MCF 10A (cell line): Measurements from ENCODE around the gene MPZL1. TPM values are rescaled to one million over a fixed set of nuclear protein-coding genes. Genes with fewer than 3 reads are reported as not detected.

Experiments used
- BruUV-seq: library from RNA; stranded (reverse); fragments of 400-500 nt; replicated peaks from 2 replicates; lab custom pipeline; 2021; lab: Mats Ljungman, UMichigan
- CTCF ChIA-PET: fragments of 300-600 bp; sonication (Branson Sonifier 250); formaldehyde crosslinking; extraction: SDS; loops from one replicate; lab custom pipeline; 2021; ENCODE audit warnings: antibody characterized with exemption, inconsistent platforms; lab: Yijun Ruan, JAX
- POLR2A ChIA-PET: fragments of 300-600, 350-650 bp; sonication (Branson Sonifier 250); formaldehyde crosslinking; extraction: SDS; loops from one replicate; lab custom pipeline; 2020; ENCODE audit warnings: antibody characterized with exemption, inconsistent platforms; lab: Yijun Ruan, JAX
- DNase-seq: peaks from one replicate; pipeline ENCODE4 v3.0.0-alpha.2; 2018; ENCODE audit not compliant: unreplicated experiment
- H3K27ac Mint-ChIP-seq: one replicate; pipeline ENCODE4 v1.8.0; 2022; ENCODE audit warnings: mild to moderate bottlenecking, low read depth, mixed read lengths; ENCODE audit not compliant: unreplicated experiment
- H3K27me3 Mint-ChIP-seq: one replicate; pipeline ENCODE4 v1.8.0; 2022; ENCODE audit warnings: mixed read lengths; ENCODE audit not compliant: insufficient read depth, unreplicated experiment
- H3K36me3 Mint-ChIP-seq: one replicate; pipeline ENCODE4 v1.8.0; 2022; ENCODE audit warnings: mild to moderate bottlenecking, moderate library complexity, mixed read lengths; ENCODE audit not compliant: insufficient read depth, unreplicated experiment
- H3K4me1 Mint-ChIP-seq: one replicate; pipeline ENCODE4 v1.8.0; 2022; ENCODE audit warnings: mixed read lengths; ENCODE audit not compliant: insufficient read depth, unreplicated experiment
- H3K4me3 Mint-ChIP-seq: one replicate; pipeline ENCODE4 v1.8.0; 2022; ENCODE audit warnings: mild to moderate bottlenecking, moderate library complexity, mixed read lengths; ENCODE audit not compliant: unreplicated experiment
- H3K9me3 Mint-ChIP-seq: one replicate; pipeline ENCODE4 v1.8.0; 2022; ENCODE audit warnings: mixed read lengths; ENCODE audit not compliant: unreplicated experiment
- intact Hi-C: fragments of 100-400 bp; cut with micrococcal nuclease; formaldehyde crosslinking; loops from 2 replicates; pipeline ENCODE4 v1.14.1; 2022
- total RNA-seq: library from RNA; stranded (reverse); gene quantifications from 2 replicates; pipeline ENCODE4 v1.2.3, GENCODE V29; 2022
- TF ChIP-seq, protein P1 (sequence below): fragments of 200-600 bp; IDR thresholded peaks from one replicate; pipeline ENCODE4 v1.8.0; 2022; ENCODE audit warnings: antibody characterized with exemption, mild to moderate bottlenecking; ENCODE audit not compliant: unreplicated experiment

Gene MPZL1
- total RNA-seq, 1 experiment from 2014 or later = 169 TPM

DNA sequence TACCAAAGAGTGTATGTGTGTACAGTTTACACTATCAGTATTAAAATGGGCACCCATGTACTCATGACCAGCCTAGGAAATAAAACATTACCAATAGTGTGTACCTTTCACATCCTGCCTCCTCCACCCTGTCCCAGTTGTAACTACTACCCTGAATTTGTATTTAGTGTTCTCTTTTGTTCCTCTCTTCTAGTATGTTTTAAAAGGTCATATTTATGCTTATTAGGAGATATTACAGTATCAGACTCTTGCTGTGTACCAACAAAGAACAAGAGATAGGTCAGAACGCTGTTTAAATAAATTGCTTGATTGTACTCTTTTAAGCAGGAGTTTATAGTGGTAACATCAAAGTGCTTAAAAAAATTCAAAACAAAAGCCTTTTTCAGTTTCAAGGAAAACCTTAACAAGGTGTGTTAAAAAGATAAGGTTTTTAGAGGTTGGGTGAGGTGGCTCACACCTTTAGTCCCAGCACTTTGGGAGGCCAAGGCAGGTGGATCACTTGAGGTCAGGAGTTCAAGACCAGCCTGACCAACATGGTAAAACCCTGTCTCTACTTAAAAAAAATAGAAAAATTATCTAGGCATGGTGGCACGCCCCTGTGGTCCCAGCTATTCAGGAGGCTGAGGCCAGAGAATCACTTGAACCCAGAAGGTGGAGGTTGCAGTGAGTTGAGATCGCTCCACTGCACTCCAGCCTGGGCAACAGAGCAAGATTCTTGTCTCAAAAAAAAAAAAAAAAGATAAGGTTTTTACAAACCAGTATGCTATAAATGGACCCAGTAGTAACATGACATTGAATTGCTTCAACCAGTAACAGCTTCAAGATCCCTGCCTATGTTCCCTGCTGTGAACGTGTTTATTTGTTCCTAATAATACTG, 35.9 kb downstream of the MPZL1 start:
- Mint-ChIP-seq H3K4me3 (no peak overlapping the region), H3K27ac (no peak overlapping the region), H3K36me3 (peaks cover 9% of the 10 kb centered on the region), H3K4me1 (peaks cover 37% of the 10 kb centered on the region), H3K27me3 (no peaks in the 10 kb centered on the region), H3K9me3 (no peaks in the 10 kb centered on the region)
- POLR2A ChIA-PET = interaction anchor here (1.5 kb wide), 1 partner anchor 13 kb away, joined by 7 read pairs; no protein-coding TSS in a partner anchor
- no peak for DNase-seq
- intact Hi-C loops = no loop called here
- BruUV-seq = no TSS peak
- TF ChIP-seq, protein P1, sequence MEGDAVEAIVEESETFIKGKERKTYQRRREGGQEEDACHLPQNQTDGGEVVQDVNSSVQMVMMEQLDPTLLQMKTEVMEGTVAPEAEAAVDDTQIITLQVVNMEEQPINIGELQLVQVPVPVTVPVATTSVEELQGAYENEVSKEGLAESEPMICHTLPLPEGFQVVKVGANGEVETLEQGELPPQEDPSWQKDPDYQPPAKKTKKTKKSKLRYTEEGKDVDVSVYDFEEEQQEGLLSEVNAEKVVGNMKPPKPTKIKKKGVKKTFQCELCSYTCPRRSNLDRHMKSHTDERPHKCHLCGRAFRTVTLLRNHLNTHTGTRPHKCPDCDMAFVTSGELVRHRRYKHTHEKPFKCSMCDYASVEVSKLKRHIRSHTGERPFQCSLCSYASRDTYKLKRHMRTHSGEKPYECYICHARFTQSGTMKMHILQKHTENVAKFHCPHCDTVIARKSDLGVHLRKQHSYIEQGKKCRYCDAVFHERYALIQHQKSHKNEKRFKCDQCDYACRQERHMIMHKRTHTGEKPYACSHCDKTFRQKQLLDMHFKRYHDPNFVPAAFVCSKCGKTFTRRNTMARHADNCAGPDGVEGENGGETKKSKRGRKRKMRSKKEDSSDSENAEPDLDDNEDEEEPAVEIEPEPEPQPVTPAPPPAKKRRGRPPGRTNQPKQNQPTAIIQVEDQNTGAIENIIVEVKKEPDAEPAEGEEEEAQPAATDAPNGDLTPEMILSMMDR = no peak
- CTCF ChIA-PET = interaction anchor here (0.6 kb wide), 2 partner anchors 152 to 526 kb away, joined by 3 read pairs; no protein-coding TSS in a partner anchor

DNA sequence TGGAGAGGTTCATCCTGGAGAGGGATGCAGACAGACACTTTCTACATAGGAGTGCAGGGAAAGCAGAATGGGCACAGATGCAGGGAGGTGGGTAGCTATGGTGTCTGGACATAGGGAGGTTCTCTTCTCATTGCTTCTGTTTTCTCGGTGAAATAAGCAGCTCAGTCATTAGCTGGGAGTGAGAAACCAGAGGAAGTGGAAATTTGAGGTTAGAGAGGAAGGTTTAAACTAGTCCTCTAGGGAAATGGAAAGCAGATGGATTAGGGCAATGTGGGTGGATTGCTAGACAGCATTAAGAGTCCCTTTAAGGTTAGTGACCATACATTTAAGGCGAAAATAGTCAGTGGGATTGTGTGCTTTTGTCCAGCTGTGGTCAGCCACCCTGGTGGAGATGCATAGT, 39.6 kb downstream of the MPZL1 start:
- POLR2A ChIA-PET = interaction anchor here (0.9 to 3.4 kb wide), 5 partner anchors 8 to 37 kb away, joined by 3 to 21 read pairs (median 10); no protein-coding TSS in a partner anchor
- Mint-ChIP-seq H3K9me3 (no peaks in the 10 kb centered on the region), H3K27me3 (no peaks in the 10 kb centered on the region), H3K36me3 (peaks cover 9% of the 10 kb centered on the region), H3K4me1 (peaks cover 30% of the 10 kb centered on the region), H3K27ac (no peak overlapping the region), H3K4me3 (no peak overlapping the region)
- CTCF ChIA-PET = interaction anchor here (0.6 to 2.3 kb wide), 6 partner anchors 8 to 360 kb away, joined by 3 to 6 read pairs (median 4); no protein-coding TSS in a partner anchor
- no peak for DNase-seq
- TF ChIP-seq, protein P1 = no peak
- no TSS peak for BruUV-seq
- intact Hi-C loops = no loop called here

DNA sequence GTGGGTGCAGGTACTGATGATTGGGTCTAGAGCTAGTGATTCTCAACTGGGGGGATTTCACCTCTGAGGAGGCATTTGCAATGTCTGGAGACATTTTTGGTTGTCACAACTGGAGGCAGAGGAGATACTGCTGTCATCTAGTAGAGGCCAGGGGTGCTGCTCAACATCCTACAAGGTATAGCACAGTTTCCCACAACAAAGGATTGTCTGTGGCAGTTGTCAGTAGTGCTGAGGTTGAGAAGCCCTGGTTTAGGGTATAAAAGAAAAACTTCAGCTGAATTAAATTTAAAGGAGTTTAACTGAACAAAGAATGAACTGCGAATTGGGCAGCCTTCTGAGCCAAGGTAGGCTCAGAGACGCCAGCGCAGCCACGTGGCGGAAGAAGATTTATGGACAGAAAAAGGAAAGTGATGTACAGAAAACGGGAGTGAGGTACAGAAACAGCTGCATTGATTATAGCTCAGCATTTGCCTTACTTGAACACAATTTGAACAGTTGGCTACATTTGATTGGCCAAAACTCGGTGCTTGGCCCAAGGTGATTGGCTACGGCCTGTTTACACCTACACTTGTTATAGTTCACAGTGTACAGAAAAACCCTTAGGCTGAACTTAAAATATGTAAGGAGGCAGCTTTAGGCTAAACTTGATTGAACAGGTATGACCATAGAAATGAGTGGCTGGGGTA, 40.4 kb downstream of the MPZL1 start:
- intact Hi-C loops = no loop called here
- CTCF ChIA-PET = interaction anchor here (0.6 to 2.3 kb wide), 11 partner anchors 9 to 361 kb away, joined by 3 to 6 read pairs (median 3); no protein-coding TSS in a partner anchor
- no TSS peak for BruUV-seq
- Mint-ChIP-seq H3K4me3 (no peak overlapping the region), H3K27ac (no peak overlapping the region), H3K27me3 (no peaks in the 10 kb centered on the region), H3K36me3 (peaks cover 15% of the 10 kb centered on the region), H3K9me3 (no peaks in the 10 kb centered on the region), H3K4me1 (peaks cover 30% of the 10 kb centered on the region)
- no peak for DNase-seq
- TF ChIP-seq, protein P1 = no peak
- POLR2A ChIA-PET = interaction anchor here (0.7 to 3.4 kb wide), 9 partner anchors 9 to 41 kb away, joined by 3 to 21 read pairs (median 4); partner anchors contain the start of gene MPZL1
